Transverse colon (tissue), 4 donors: Measurements from ENCODE around the gene FXYD7. TPM values are rescaled to one million over a fixed set of nuclear protein-coding genes. Genes with fewer than 3 reads are reported as not detected.
"Not testable (repeated sequence)": the region's sequence is repeated elsewhere in the genome, so short reads cannot be mapped to it uniquely, and the experiment has no call there.

ENCODE experiments used
- DNase-seq: peaks from one replicate; pipeline ENCODE4 v3.0.0-alpha.2; 2019
- H3K27ac ChIP-seq, 4 donors: fragments of 200-600 bp; sonication (generic); 2 replicates each; pipeline ENCODE4 v1.5.1; 2016 to 2018; ENCODE audit warnings: inconsistent platforms in 4 of 4
- H3K27me3 ChIP-seq: fragments of 200-600 bp; sonication (generic); 2 replicates; pipeline ENCODE4 v1.5.1; 2017; ENCODE audit warnings: inconsistent platforms
- H3K36me3 ChIP-seq, 4 donors: fragments of 200-600 bp; sonication (generic); 2 replicates each; pipeline ENCODE4 v1.5.1; 2017 to 2019; ENCODE audit warnings: inconsistent platforms in 4 of 4
- H3K4me1 ChIP-seq, 4 donors: fragments of 200-600 bp; sonication (generic); 2 replicates each; pipeline ENCODE4 v1.5.1; 2017 to 2020; ENCODE audit warnings: inconsistent platforms in 4 of 4
- H3K4me3 ChIP-seq, 4 donors: fragments of 200-600 bp; sonication (generic); 1 replicate in 1 of 4; 2 replicates in 3 of 4; pipeline versions ENCODE4 v1.5.1 to v1.6.1; 2017 to 2019; ENCODE audit warnings: inconsistent platforms in 4 of 4
- H3K9me3 ChIP-seq, 2 donors: fragments of 200-600 bp; sonication (generic); 2 replicates each; pipeline ENCODE4 v1.5.1; 2017 to 2019; ENCODE audit warnings: inconsistent platforms in 2 of 2
- EP300 ChIP-seq: sonication (generic); formaldehyde crosslinking; IDR thresholded peaks from one replicate; pipeline ENCODE4 v1.6.1; 2017; ENCODE audit warnings: antibody characterized with exemption, low read depth
- POLR2A ChIP-seq: fragments of 450-650 bp; IDR thresholded peaks from one replicate; pipeline ENCODE4 v1.6.1; 2016; ENCODE audit warnings: antibody characterized with exemption, mild to moderate bottlenecking, moderate library complexity
- POLR2AphosphoS5 ChIP-seq, 3 donors: sonication (generic); formaldehyde crosslinking; IDR thresholded peaks; one replicate each; pipeline ENCODE4 v1.6.1; 2016; ENCODE audit warnings: antibody characterized with exemption in 3 of 3
- WGBS, 2 donors: methylation state at CpG; one replicate each; pipeline ENCODE4 v1.1.5; 2018; ENCODE audit warnings: low coverage in 1 of 2; 5-methylcytosine and 5-hydroxymethylcytosine counted together
- in situ Hi-C, 4 donors: fragments of 200-750 bp; cut with MboI; loops; one replicate each; pipeline versions ENCODE4 v1.15.0 to v1.15.1; 2017; ENCODE audit warnings: low sequenced_read_pairs in 3 of 4, low pct_ligation_motif_present in 1 of 4, low pct_unique_long_range_greater_than_20kb in 1 of 4
- intact Hi-C: fragments of 100-400 bp; cut with DNase I; formaldehyde crosslinking; loops from one replicate; pipeline ENCODE4 v1.15.1; 2023; ENCODE audit warnings: low total_unique reads
- total RNA-seq, 4 donors: library from RNA; depleted of rRNA; stranded (reverse); fragments of >200 nt; gene quantifications; one replicate each; pipeline ENCODE4 v1.1.0, GENCODE V29; 2016
- TF ChIP-seq, protein P1 (sequence below), 5 experiments: fragments of 200-600 bp in 3 of 5; fragments of 450-650 bp in 2 of 5; sonication (generic) in 3 of 5; IDR thresholded peaks; 1 replicate in 2 of 5; 2 replicates in 3 of 5; pipeline ENCODE4 v1.5.1; 2016 to 2017; ENCODE audit warnings: antibody characterized with exemption in 5 of 5, inconsistent platforms in 3 of 5, mild to moderate bottlenecking in 2 of 5, moderate library complexity in 1 of 5

The FXYD7 gene
- total RNA-seq, 4 donors from 2014 or later = not detected

DNA sequence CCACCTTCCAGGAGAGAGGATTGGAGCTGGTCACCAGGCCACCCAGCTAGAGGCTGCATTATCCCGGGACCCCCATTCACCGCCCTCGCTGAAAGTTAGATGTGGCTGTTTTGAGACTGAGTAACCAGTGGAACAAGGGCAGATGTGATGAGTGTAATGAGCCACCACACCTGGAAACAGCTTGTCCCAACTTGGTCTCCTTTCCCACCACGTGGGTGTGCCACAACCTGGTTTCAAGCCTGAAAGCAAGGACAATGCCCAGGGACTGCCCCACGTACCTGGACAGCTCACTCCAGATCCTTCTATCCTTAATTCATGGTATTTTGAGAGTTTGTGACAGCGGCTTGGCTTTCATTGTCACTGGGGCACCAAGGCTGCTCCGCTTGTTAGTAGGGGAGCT lies 15.2 kb upstream of the FXYD7 start:
- H3K27ac ChIP-seq = peak overlapping the region; percentile 84 to 92 (median 89)
- DNase-seq = no peak
- WGBS, 2 donors = 71 to 100% methylated on average over 2 to 7 of the region's 7 CpGs
- no peak overlapping the region for H3K4me3 ChIP-seq
- no peak for TF ChIP-seq EP300
- TF ChIP-seq POLR2AphosphoS5 (IDR thresholded peaks at IDR 0.05) = peak in 1 of 3 donors; percentile 32
- H3K27me3 ChIP-seq = no peaks in the 10 kb centered on the region
- peaks cover 22 to 79% (median 59%) of the 10 kb centered on the region in 4 donors for H3K4me1 ChIP-seq
- in situ Hi-C loops (no loop called here), intact Hi-C loops (no loop called here)
- no peaks in the 10 kb centered on the region for H3K36me3 ChIP-seq
- no peaks in the 10 kb centered on the region for H3K9me3 ChIP-seq

DNA sequence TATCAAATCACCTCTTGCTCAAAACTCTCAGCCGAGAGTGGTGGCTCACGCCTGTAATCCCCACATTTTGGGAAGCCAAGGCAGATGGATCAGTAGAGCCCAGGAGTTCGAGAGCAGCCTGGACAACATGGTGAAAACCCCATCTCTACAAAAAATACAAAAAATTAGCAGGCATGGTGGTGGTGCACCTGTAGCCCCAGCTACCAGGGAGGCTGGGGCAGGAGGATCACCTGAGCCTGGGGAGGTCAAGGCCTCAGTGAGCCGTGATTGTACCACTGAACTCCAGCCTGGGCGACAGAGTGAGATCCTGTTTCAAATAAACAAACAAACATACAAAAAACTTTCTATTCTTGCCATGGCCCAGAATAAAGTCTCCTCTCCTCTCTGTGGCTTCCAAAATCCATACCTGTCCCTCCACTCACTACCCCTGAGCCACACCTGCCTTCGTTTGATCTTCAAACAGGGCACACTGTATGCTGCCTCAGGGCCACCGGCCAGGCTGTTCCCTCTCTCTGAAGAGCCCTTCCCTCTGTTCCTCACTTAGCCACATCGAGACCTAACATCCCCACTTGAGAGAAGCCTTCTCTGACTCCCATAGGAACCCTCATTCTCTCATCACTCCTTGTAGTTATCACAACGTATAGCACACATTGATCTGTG lies 14.5 kb upstream of the FXYD7 start:
- Histone ChIP-seq H3K36me3 (no peaks in the 10 kb centered on the region), H3K27ac (peak overlapping the region; percentile 84 to 92 (median 89)), H3K4me3 (no peak overlapping the region), H3K9me3 (no peaks in the 10 kb centered on the region), H3K4me1 (peaks cover 22 to 72% (median 54%) of the 10 kb centered on the region in 4 donors), H3K27me3 (no peaks in the 10 kb centered on the region)
- no peak for TF ChIP-seq POLR2AphosphoS5 (IDR thresholded peaks at IDR 0.05)
- TF ChIP-seq POLR2A = no peak
- TF ChIP-seq, protein P1, sequence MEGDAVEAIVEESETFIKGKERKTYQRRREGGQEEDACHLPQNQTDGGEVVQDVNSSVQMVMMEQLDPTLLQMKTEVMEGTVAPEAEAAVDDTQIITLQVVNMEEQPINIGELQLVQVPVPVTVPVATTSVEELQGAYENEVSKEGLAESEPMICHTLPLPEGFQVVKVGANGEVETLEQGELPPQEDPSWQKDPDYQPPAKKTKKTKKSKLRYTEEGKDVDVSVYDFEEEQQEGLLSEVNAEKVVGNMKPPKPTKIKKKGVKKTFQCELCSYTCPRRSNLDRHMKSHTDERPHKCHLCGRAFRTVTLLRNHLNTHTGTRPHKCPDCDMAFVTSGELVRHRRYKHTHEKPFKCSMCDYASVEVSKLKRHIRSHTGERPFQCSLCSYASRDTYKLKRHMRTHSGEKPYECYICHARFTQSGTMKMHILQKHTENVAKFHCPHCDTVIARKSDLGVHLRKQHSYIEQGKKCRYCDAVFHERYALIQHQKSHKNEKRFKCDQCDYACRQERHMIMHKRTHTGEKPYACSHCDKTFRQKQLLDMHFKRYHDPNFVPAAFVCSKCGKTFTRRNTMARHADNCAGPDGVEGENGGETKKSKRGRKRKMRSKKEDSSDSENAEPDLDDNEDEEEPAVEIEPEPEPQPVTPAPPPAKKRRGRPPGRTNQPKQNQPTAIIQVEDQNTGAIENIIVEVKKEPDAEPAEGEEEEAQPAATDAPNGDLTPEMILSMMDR (IDR thresholded peaks at IDR 0.05) = no peak
- no peak for TF ChIP-seq EP300
- intact Hi-C loops (no loop called here), in situ Hi-C loops (no loop called here)
- no peak for DNase-seq
- 78 to 81% methylated on average over 6 to 9 of the region's 9 CpGs for WGBS, 2 donors

- Histone ChIP-seq H3K27ac (peak overlapping the region; percentile 84 to 92 (median 89)), H3K4me1 (peaks cover 20 to 65% (median 44%) of the 10 kb centered on the region in 4 donors)
- intact Hi-C loops, H3K36me3 ChIP-seq, H3K4me3 ChIP-seq, H3K9me3 ChIP-seq, in situ Hi-C loops, H3K27me3 ChIP-seq: not testable (repeated sequence)
- WGBS, 2 donors = 27 to 34% methylated on average over 3 to 14 of the region's 14 CpGs
- TF ChIP-seq EP300 (peak; percentile 99), POLR2A (peak; percentile 63), POLR2AphosphoS5 (IDR thresholded peaks at IDR 0.05) (peak in 2 of 3 donors; percentile 74 to 83)
- DNase-seq = peak; percentile 67
These were observed 13.3 kb upstream of the FXYD7 start for GRCh38 chr19:35129724-35130274.

DNA sequence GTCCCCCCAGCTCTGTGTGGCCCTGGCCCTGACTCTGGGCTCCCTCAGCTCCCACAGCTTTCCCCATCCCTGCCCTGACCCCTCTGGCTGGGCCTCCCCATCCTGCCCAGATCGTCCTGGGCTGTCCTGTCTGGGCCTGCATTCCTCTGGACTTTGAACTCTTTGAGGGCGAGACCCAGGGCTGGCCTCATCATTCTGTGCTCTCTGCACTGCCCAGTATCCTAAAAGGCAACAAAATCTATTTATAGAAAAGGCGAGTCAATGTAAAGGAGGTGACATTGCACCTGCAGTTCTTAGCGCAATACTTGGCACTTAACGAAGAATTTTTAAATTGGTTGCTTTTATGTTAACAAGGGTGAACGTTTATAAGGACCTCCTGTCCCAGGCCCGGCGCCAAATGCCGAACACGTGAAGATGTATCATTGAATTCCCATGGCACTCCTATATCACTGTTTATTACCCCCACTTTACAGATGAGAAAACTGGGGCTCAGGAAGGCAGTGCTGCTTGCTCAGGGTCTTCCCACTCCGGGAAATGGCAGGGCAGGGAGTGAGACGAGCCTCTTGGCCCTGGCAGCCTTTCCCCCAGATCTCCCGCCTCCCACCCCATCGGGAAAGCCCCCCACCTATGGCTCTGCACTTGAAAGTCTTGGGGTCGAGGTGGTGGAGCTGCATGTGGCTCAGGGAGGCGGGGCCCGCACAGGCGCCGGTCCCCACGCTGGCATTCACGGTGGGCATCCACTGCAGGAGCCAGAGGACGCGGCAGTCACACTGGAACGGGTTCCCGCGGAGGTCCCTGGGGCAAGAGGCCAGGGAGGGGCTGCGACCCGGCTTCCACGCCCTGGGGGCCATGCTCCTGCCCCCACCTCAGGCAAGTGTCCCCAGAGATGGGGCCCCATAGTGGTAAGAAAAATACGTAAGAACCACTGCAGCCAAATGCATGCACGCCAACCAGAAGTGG lies 12.0 kb upstream of the FXYD7 start:
- intact Hi-C loops (no loop called here), in situ Hi-C loops (no loop called here)
- H3K27ac ChIP-seq = peak overlapping the region; percentile 84 to 92 (median 89)

More for the DNA sequence above, 12.0 kb upstream of the FXYD7 start:
- H3K9me3 ChIP-seq = no peaks in the 10 kb centered on the region
- TF ChIP-seq, protein P1 (IDR thresholded peaks at IDR 0.05) = no peak
- TF ChIP-seq POLR2A = peak; percentile 22
- TF ChIP-seq POLR2AphosphoS5 (IDR thresholded peaks at IDR 0.05) = peak in 2 of 3 donors; percentile 77 to 78
- TF ChIP-seq EP300 = peak; percentile 97
- H3K4me3 ChIP-seq = no peak overlapping the region
- peak; percentile 90 for DNase-seq
- WGBS, 2 donors = 52 to 64% methylated on average over 7 to 21 of the region's 31 CpGs
- no peaks in the 10 kb centered on the region for H3K36me3 ChIP-seq
- peaks cover 20 to 58% (median 42%) of the 10 kb centered on the region in 4 donors for H3K4me1 ChIP-seq
- H3K27me3 ChIP-seq = no peaks in the 10 kb centered on the region
